Measurements from ENCODE around the gene TRPM3.

- TF ChIP-seq EZH2phosphoT487 (IDR thresholded peaks at IDR 0.05; ENCODE audit: low read length): no peak
- TF ChIP-seq CTCF (IDR thresholded peaks at IDR 0.05; ENCODE audit: low read length): no peak
- TF ChIP-seq EZH2 (optimal IDR thresholded peaks at IDR 0.05; ENCODE audit: low read depth, low read length): no peak
These were observed 16.2 kb downstream of the TRPM3 start for GRCh38 chr9:71105192-71105591.
